HG02840 (cell line): Measurements from ENCODE around the gene ZKSCAN8.

Source experiments
- ATAC-seq: cut with Tn5 transposase; IDR thresholded peaks from one replicate; pipeline ENCODE4 v1.9.1; 2021; ENCODE audit warnings: mild to moderate bottlenecking, moderate library complexity, moderate number of reproducible peaks; ENCODE audit not compliant: unreplicated experiment, low FRiP score

Gene ZKSCAN8

GRCh38 chr6:28203201-28203600 lies 61.5 kb downstream of the ZKSCAN8 start:
- ATAC-seq = no peak

DNA sequence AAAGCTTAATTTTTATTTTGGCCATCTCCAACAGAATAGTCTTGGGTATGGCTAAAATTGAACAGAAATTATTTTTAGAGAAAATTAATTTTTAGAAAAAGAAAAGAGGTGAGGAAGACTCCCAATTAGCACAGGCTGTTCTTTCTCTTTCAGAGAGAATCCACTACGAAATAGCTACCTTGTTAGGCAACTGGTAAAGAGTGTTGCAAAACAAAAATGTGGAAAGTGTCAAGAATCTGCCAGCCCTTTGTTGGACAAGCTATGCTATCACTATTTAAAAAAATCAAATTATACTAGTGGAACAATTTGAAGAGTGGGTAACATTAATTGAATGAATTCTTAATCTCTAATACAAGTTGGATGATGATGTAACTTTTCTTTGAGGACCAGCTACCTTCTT lies 64.2 kb downstream of the ZKSCAN8 start:
- no peak for ATAC-seq

- ATAC-seq = no peak
These were observed 64.8 kb downstream of the ZKSCAN8 start for GRCh38 chr6:28206527-28206926.

DNA sequence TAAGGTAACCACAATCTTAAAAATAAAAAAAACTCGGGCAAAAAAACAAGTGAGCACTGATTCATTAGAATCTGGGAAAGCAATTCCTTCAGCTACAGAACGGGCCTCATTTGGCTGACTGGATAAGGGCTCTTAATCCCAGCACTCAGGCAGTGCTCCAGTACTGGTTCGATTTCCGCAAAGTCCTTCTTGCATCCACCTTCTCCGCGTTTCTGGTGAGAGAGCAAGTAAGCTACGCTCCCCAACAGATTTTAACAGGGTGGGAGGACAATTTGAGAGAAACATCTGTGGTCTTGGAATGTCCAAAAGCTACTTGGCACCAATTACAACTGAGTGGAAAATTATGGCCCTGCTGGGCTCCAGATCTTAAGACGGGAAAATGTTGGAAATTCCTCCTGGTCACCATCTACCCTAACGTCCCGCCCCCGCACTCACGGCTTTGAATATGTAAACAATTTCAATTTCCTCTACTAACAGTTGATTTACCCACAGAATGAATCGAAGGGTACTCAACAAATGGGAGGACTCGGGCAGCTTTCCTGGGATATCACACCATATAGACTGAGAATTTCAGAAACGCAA lies 65.3 kb downstream of the ZKSCAN8 start:
- ATAC-seq = no peak

DNA sequence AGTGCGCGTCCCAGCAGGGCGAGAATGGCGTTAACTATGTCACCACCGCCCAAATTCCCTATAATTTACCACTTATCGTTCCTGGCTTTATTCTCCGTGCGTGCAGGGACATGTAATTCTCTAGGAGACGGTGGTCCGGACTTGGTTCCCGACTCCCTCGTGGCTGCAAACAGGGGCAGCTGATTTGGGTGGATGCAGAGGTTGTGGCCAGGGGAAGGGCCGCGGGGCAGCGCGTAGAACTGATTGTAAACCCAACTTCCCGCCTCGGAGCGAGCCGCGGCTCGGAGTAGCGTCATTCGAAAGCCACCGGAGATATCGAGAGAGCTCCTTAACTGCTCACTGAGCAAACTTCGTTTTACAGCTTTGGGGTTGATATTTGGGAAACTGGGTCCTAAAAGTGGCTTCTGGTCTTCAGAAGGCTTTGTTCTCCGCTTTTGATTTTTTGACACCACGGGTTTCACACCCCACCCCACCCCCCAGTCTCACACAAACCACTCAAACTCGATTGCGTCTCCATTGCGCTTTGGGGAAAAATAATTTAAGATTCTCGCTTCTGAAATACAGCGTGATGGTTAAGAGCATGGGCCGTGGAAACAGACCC lies 65.9 kb downstream of the ZKSCAN8 start:
- no peak for ATAC-seq

DNA sequence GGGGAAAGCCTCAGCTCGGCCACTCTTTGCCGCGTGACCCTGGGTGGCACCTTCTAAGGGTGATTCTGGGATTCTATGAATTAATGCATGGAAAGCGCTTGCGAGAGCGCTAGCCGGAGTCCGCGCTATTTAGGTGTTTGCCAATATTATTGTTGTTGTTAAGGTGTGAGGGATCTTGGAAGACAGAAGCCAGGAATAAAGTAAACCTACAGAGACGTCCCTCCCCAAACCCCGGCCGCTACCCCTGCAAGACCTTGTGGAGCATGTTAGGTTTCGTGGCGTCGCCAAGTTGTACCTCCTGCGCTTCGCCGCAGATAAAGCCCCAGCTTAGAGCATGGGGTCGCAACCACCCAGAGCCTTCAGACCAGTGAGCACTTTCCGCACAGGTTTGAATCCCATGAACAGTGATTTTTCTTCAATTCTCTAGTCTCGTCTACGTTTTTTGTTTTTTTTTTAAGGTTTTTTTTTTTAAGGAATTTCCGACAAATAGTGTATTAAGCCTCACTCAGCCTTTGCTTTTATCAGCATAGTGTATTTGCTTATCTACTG lies 66.5 kb downstream of the ZKSCAN8 start:
- no peak for ATAC-seq
